HG03060 (cell line): Measurements from ENCODE around the gene GRIK2.

Experiments
- ATAC-seq: cut with Tn5 transposase; IDR thresholded peaks from one replicate; pipeline ENCODE4 v1.9.1; 2021; ENCODE audit warnings: low read depth, moderate number of reproducible peaks; ENCODE audit not compliant: unreplicated experiment

The GRIK2 gene

DNA sequence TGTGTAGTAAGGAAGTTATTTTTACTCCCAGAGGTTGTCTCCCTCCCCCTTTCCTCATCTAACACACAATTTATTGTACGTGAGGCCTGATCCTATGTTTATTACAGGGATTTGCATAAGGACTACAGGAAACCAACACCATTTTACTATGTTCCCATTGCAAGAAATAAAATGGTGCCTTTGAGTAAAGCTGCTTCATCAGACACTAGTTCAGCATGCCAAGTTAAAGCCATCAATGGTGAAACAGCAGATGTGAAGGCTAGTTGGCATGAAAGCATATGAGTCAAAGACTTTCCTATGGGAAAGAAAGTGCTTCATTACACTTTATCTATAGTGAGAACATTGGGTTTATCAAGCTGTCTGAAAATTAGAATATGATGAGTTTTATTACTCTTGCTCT lies 543.0 kb downstream of the GRIK2 start:
- no peak for ATAC-seq

DNA sequence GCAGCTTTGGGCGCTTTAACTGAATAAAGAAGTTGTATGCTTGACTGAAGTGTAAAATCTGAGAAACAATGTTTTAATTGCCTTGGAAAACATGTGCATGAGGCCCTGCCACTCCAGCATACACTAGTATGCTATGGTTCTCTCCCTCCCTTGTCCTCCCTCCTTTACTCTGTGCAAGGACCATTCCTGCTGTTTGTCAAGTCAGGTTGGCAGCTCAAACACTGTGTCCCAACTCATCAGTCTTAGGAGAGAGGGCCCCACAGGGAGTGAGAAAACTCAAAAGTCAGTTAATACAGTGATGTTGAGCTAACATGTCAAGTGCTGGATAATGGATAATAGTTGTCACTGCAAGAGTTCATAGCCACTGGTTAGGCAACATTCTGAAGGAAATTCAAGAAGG lies 543.6 kb downstream of the GRIK2 start:
- no peak for ATAC-seq

DNA sequence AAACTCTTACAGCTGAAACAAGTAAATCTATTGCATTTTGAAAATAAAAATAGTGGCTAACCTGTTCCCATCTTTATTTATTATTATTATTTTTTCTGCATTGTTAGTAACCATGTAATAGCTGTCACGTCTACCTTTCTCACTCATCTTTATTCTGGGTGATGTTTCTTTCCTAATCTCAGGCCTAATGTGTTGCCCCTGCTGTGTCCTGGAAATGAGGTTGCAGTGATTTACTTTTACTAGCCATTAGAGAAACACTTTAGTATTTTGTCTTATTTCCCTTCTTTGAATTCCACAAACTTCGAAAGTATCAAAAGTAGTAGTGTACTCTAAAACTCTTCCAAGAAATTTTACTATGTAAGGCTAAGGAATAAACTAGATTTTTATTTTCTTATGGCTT lies 546.9 kb downstream of the GRIK2 start:
- ATAC-seq: no peak

DNA sequence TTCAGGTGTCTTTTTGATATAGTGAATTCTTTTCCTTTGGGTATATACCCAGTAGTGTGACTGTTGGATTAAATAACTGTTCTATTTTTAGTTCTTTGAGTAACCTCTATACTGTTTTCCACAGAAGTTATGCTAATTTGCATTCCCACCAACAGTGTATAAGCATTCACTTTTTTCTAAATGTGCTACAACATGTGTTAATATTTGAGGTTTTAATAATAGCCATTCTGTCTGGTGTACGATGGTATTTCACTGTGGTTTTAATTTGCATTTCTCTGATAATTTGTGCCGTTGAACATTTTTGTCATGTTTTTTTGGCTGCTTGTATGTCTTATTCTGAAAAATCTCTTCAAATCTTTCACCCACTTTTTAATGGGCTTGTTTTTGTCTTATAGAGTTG lies 563.5 kb downstream of the GRIK2 start:
- no peak for ATAC-seq

DNA sequence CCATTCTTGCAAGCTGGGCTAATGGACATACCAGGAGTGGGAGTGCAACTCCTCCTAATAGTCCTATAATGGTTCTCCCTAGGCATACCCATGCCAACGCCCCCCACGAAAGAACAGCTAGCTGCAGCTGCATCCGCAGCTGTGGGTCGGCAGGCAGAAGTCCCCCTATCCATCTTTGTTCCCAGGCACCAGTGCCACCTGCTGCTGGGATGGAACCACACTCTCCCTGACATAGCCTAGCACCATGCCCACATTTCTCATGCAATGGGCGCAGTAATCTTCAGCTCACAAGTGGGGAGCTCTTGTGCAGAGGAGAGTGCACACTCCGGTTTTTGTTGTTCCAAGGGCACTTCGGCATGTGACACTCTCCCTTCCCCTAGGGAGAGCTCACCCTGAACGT lies 567.8 kb downstream of the GRIK2 start:
- ATAC-seq: no peak

DNA sequence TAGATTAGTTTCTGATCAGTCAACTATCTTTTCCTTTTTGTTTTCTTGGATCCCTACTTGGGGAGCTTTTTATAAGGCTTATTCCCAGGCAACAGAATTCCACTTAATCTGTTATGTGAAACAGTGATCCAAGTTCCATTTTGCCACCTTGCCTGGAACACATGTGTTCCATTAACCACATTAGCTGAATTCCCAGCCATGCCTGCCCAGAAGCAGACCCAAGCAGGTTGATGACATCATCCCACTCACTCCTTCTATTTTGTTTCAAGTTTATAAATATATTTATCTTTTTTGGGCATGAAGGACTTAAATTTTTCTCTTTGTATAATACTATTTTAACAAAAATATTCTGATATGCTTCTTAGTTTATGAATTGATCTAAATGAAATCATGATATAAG lies 587.4 kb downstream of the GRIK2 start:
- no peak for ATAC-seq

DNA sequence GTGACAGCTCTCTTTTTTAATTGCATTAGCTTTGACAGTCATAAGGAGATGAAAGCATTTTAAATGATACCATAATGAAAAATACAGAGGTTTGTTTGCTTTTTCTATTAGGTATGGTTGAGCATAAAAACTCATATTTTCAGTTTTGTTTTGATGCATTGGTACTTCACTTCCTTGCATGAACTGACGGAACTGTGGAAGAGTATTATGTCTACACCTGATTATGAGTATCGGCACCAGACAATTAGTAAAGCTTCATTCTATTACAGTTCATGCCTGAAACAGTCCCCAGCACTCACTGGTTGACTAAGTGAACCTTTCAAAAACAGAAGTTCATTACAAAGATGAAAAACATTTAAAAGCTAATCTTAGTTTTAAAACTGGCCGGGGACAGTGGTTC lies 593.0 kb downstream of the GRIK2 start:
- ATAC-seq: no peak

DNA sequence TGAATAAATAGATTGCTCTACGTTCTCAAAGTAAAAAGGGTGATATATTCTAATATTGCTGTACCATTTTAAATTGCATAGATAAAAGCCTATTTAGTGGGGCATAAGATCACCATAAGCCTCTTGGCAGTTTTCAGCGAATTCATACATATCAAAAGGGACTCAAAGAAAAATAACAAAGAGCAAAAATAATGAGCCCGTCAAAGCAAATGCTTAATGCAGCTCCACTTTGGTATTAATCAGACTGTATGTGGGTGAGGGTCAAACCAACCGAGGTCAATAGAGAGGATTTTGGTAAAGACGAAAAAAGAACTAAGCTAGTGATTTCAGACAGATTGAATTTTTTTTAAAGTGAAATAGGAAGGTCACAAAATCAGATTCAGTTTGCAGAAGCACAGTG lies 598.8 kb downstream of the GRIK2 start:
- ATAC-seq: no peak

DNA sequence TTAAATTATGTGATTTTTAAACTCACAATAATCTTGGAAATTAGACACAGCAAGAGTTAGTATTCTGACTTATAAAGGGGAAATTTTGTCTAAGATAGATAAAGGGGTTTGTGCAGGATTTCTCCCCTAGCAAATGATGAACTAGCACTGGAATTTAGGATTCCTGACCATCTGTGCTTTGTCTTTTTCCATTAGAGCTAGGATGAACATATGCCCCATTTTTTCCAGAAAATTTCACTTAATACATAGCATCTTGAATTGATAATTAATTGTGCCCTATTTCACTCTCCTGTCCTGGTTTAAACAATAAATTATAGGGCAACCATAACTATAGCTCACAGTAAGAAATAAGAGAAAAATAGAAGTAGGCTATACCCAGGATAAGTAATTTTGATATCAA lies 601.0 kb downstream of the GRIK2 start:
- ATAC-seq: no peak

DNA sequence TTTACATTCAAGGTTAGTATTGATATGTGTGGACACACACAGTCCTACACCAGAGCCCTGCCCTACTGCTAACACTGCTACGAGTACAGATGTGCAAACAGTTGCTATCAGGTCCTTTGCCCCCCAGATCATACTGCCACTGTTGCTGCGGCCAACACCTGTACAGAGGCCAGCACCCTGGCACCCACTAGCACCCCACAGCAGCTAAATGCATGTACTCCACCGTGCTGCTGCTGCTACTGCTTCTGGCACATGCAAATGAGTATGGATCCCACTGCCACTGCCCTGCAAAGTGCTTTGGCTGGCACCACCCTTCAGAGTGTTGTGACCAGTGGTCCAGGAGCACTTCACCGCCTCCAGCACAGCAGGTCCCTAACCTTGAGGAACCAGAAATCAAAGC lies 621.9 kb downstream of the GRIK2 start:
- ATAC-seq: no peak

DNA sequence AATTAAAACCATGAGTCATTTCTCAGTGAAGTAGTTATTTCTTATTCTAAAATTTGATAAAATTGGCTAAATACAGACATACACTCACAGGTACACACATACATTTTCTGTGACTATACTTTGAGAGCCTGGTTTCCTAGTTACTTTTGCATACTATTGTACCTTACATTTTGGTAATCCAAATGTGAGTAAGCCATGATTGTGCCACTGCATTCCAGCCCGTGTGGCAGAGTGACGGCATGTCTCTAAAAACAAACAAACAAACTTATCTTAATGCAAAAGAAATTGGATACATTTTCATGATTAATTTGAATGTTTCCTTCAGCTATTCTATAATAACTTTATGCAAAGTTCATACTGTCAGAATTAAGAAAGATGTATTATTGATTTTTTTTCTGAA lies 628.8 kb downstream of the GRIK2 start:
- ATAC-seq: no peak

DNA sequence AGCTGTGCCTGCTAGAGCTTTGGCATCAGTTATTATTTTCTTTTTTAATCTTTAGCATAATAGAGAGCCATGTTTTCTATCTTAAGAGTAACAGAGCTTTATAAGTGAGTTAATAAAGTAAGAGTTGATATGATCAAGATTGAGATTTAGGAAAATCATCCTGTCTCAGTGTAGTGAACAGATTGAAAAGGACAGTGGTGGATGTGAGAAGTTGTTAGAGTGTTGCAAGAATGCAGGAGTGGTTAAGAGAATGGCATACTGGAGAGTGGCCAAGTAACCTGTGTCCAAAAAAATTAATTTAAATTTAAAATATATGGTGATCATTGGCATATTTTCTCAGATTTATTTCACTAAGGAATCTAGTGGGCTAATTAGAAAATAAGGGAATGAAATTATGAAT lies 629.3 kb downstream of the GRIK2 start:
- no peak for ATAC-seq

DNA sequence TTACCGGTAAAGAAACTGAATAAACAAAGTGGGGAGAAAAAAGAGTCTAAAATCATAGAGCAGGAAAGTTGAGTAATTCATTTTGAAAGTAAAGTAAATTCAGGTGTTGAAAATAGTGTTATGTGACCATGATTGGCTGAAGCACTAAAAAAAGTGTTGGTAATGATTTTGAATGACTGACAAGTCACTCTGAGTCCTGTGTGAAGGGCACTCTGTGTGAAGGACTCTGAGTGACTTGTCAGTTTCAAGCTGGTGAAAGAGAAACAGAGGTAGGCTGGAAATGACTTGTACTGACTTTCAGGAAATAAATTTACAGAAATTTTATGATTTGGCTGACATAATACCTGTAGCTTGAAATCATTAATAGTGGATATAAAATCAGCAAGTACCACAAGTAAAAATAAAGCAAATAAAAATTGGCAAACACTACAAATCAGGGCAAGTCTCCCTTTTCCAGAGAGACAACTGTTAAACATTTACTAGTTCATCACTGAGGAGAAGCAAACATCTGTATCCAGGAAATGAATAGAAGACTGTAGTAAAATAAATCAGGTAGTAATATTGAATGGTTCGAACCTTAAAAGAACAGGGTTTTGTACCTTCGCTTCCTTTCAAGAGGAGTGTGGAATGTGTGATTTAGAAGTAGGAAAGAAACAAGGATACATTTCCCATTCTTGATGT lies 630.6 kb downstream of the GRIK2 start:
- no peak for ATAC-seq

DNA sequence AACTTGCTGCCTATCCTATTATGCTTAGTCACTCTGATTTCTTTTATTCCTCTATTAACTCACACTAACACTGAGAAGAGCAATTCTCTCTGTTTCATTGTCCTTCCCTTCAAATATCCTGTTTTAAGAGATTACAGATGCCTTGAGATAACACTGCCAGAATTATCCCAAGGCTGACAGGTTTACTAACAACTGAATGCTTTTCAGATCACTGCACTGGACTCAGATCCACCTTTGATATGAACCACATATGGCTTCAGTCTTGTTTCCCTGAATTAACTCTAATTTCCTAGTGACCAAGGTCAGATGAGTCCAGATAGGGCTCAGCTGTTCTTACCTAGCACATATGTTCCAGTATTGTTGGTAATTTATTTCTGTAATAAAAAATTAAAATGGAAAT lies 633.1 kb downstream of the GRIK2 start:
- no peak for ATAC-seq

DNA sequence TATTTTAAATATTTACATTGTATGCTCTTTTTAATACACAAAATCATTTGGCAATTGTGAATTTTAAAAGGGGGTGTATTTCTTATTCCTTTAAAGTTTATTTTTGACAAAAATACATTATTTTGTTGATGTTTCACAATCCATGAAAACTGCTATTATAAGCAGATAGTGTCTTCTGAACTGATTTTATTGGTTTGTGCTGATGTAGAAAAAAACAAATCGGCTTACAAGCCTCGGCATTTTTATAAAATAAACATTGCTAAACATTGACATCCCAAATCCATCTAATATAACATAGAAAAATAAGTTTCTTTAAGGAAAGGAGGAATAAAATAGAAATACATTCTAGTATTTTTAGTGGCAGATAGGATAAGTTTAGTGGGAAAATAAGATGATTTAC lies 634.7 kb downstream of the GRIK2 start:
- ATAC-seq: no peak

DNA sequence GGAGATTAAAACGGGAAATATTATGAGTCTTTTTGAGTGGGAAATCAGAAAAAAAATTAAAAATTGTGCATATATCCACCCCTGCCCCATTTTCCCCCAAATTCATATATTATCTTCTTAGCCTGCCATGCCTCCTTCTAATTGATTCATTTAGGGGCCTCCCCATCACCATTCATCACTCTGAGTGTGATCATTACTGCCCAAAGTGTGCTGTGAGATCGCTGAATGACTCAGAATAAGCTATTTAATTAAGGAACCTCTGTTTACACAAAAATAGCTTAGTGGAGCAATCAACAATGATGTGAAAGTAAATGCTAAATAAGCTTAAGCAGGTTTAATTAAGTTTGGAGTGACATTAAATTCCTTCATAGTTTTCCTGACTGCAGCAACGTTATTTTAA lies 645.5 kb downstream of the GRIK2 start:
- ATAC-seq: no peak

DNA sequence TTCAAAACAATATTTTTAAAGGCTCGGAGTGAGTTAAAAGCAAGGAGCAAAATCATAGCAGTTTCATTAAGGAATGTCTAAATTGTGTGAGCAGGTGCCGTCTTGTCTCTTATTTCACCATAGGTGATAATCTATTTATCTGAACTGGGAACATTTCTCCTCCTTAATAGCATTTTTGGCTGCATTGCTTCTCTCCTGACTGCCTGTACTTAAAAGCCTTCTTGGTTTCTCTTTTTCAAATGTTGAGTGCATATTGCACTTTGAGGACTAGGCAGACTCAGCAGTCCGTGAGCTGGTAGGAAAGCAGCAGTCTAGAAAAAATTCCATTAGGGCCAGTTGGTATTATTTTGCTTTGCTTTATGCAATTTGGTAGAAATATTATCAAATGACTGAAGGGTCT lies 645.9 kb downstream of the GRIK2 start:
- ATAC-seq: no peak

DNA sequence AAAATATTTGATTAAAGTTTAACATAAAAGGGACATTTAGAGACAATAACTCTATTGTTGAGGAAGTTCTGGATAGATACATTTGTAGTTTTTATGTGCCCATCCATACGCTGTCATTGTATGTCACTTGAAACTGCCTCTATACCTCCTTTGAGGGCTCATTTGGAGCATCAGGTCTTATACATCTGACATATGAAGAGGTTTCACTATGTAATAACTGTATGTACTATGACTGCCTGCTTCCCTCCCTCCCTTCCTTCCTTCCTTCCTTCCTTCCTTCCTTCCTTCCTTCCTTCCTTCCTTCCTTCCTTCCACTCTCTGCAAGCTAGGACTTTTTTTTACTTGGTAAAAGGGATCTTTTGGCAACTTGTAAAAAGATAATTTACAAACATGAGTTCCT lies 657.5 kb downstream of the GRIK2 start:
- ATAC-seq: no peak

DNA sequence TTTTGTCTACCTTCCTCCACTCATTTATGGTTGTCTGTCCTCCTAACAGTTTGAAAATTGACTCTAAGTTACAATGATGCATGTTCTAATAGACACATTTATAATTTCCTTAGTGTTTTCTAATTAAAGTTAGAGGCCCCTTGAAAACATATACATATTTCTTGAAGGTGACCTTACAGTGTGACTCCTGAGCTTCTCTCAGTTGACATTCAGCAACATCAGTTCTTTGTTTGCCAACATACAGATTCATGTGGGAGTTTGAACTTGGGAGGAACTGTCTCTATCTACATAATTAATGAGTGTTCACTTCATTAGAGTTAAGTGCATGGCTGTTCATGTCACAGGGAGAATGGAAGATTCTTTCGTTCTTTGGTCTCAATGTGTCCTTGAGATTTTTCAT lies 658.2 kb downstream of the GRIK2 start:
- ATAC-seq: no peak

DNA sequence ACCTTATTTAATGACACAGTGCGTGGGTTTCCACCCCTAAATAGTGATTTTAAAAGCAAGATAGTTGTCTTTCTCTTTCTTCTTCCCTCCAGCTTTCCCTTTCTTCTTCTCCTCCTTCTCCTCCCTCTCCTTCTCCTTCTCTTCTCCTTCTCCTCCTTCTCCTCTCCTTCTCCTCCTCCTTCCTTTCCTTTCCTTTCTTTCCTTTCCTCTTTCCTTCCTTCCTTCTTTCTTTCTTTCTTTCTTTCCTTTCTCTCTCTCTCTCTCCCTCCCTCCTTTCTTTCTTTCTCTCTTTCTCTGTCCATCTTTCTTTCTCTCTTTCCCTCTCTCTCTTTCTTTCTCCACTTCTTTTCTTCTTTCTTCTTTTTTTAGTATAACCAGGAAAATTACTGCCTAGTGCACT lies 670.6 kb downstream of the GRIK2 start:
- ATAC-seq: no peak

DNA sequence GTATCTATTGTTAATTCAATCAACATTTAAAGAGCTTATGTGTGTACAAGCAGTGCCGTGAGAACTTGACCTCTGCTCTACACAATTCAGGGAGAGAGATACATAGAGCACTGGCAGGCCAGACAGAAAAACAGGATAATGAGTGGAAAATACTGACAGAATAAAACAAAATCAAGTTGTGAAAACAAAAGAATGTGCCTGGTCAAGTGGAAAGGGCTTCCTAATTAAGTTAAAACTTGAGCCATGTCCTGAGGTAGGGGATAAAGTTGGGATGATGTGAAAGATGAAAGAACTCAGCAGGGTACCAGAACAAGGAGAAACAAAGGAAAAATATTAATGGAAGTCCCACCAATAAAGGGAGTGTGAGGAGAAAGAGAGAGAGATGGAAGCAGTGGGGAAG lies 672.8 kb downstream of the GRIK2 start:
- no peak for ATAC-seq

DNA sequence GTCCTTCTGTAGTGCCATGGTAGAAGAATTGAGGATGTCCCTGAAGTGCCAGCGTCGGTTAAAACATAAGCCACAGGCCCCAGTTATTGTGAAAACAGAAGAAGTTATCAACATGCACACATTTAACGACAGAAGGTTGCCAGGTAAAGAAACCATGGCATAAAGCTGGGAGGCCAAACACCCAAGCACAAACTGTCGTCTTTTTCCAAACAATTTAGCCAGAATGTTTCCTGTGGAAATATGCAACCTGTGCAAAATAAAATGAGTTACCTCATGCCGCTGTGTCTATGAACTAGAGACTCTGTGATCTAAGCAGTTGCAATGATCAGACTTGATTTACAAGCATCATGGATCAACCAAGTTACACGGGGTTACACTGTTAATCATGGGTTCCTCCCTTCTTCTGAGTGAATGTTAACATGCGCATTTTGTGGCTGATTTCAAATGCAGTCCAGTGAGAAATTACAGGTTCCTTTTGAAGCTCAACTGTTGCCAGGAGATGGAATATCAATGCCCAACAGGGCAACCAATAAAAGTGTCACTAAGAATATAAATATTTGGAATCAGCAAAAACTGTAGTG lies 674.9 kb downstream of the GRIK2 start:
- no peak for ATAC-seq

DNA sequence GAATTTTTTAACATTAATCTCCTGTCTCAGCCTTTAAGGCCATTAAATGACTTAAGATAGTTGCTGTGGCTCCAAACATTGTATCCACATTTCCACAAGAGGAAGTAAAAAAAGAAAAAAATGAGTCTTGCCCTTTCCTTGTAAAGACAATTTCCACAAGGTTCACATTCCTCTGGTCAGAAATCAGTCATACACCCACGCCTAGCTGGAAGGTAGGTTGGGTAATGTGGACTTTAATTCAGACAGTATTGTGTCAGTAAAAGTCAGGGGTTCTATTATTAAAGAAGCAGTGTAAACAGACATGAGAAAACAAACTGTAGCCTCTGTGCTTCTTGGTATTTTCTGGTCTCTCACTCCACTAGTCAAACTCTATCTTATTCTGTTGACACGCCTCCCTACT lies 682.0 kb downstream of the GRIK2 start:
- ATAC-seq: no peak
